Mesenchymal stem cell (in vitro differentiated cells and primary cell): ENCODE data around the gene QSOX2.

Source experiments
- DNase-seq: peaks from one replicate; pipeline ENCODE4 v3.0.0-alpha.2; 2013
- H2AFZ ChIP-seq: one replicate; pipeline ENCODE4 v1.6.1; 2013; ENCODE audit warnings: low read depth, mild to moderate bottlenecking, control low read depth, inconsistent platforms, low read length, moderate library complexity
- H2AK5ac ChIP-seq: 2 replicates; pipeline ENCODE4 v1.6.1; 2013; ENCODE audit warnings: low read length, moderate library complexity, mild to moderate bottlenecking, inconsistent platforms; ENCODE audit not compliant: severe bottlenecking
- H2BK120ac ChIP-seq: one replicate; pipeline ENCODE4 v1.6.1; 2013; ENCODE audit warnings: low read depth, mild to moderate bottlenecking, inconsistent platforms, low read length, moderate library complexity
- H2BK12ac ChIP-seq, 2 experiments: one replicate each; pipeline ENCODE4 v1.6.1; 2013; ENCODE audit warnings: inconsistent platforms in 2 of 2, low read length in 2 of 2, mild to moderate bottlenecking in 2 of 2, moderate library complexity in 2 of 2, control low read depth in 1 of 2
- H2BK15ac ChIP-seq: one replicate; pipeline ENCODE4 v1.6.1; 2013; ENCODE audit warnings: mild to moderate bottlenecking, low read depth, inconsistent platforms; ENCODE audit not compliant: poor library complexity, severe bottlenecking
- H2BK5ac ChIP-seq: 2 replicates; pipeline ENCODE4 v1.6.1; 2013; ENCODE audit warnings: low read depth, mild to moderate bottlenecking, low read length, control low read depth, inconsistent platforms; ENCODE audit not compliant: poor library complexity, severe bottlenecking
- H3K14ac ChIP-seq, 2 experiments: one replicate each; pipeline ENCODE4 v1.6.1; 2013; ENCODE audit warnings: inconsistent platforms in 2 of 2, low read length in 2 of 2, control low read depth in 1 of 2, mild to moderate bottlenecking in 1 of 2, moderate library complexity in 1 of 2
- H3K18ac ChIP-seq, 2 experiments: one replicate each; pipeline ENCODE4 v1.6.1; 2013; ENCODE audit warnings: inconsistent platforms in 2 of 2, low read length in 2 of 2, control low read depth in 1 of 2, low read depth in 1 of 2, mild to moderate bottlenecking in 1 of 2
- H3K23ac ChIP-seq, 2 experiments: one replicate each; pipeline ENCODE4 v1.6.1; 2013; ENCODE audit warnings: inconsistent platforms in 2 of 2, low read length in 2 of 2, mild to moderate bottlenecking in 2 of 2, moderate library complexity in 2 of 2, control low read depth in 1 of 2
- H3K27ac ChIP-seq: 2 replicates; pipeline ENCODE4 v1.5.1; 2013; ENCODE audit warnings: mild to moderate bottlenecking, moderate library complexity, low read length, control low read depth, inconsistent platforms; ENCODE audit not compliant: poor library complexity, severe bottlenecking
- H3K27me3 ChIP-seq, 2 experiments: 2 replicates each; pipeline versions ENCODE4 v1.6.1 to v1.7.0; 2013; ENCODE audit warnings: low read length in 2 of 2, mild to moderate bottlenecking in 2 of 2, moderate library complexity in 2 of 2, control low read depth in 1 of 2, inconsistent platforms in 1 of 2; ENCODE audit not compliant: control insufficient read depth in 1 of 2, insufficient read depth in 1 of 2
- H3K36me3 ChIP-seq, 2 experiments: 2 replicates each; pipeline versions ENCODE4 v1.6.1 to v1.7.0; 2013; ENCODE audit warnings: low read length in 2 of 2, control low read depth in 1 of 2, inconsistent platforms in 1 of 2, low read depth in 1 of 2, mild to moderate bottlenecking in 1 of 2; ENCODE audit not compliant: insufficient read depth in 2 of 2, control insufficient read depth in 1 of 2
- H3K4ac ChIP-seq, 2 experiments: one replicate each; pipeline ENCODE4 v1.6.1; 2013; ENCODE audit warnings: inconsistent platforms in 2 of 2, low read length in 2 of 2, mild to moderate bottlenecking in 2 of 2, moderate library complexity in 2 of 2, control low read depth in 1 of 2, low read depth in 1 of 2
- H3K4me1 ChIP-seq: 2 replicates; pipeline ENCODE4 v1.6.1; 2013; ENCODE audit warnings: low read depth, low read length, control low read depth; ENCODE audit not compliant: control insufficient read depth, insufficient read depth
- H3K4me2 ChIP-seq: 2 replicates; pipeline ENCODE4 v1.6.1; 2013; ENCODE audit warnings: low read length, mild to moderate bottlenecking, inconsistent platforms; ENCODE audit not compliant: poor library complexity, severe bottlenecking
- H3K4me3 ChIP-seq, 2 experiments: 2 replicates each; pipeline versions ENCODE4 v1.5.1 to v1.7.0; 2013; ENCODE audit warnings: low read length in 2 of 2, mild to moderate bottlenecking in 2 of 2, control low read depth in 1 of 2, low read depth in 1 of 2; ENCODE audit not compliant: insufficient read depth in 1 of 2
- H3K79me1 ChIP-seq: replicated peaks from 2 replicates; pipeline ENCODE4 v1.6.1; 2013; ENCODE audit warnings: mild to moderate bottlenecking, control low read depth, low read length, inconsistent platforms; ENCODE audit not compliant: poor library complexity, severe bottlenecking
- H3K9ac ChIP-seq: 2 replicates; pipeline ENCODE4 v1.7.0; 2013; ENCODE audit warnings: mild to moderate bottlenecking, low read length, moderate library complexity
- H3K9me3 ChIP-seq: 2 replicates; pipeline ENCODE4 v1.7.0; 2013; ENCODE audit warnings: mild to moderate bottlenecking, low read length; ENCODE audit not compliant: control insufficient read depth
- H4K8ac ChIP-seq: one replicate; pipeline ENCODE4 v1.6.1; 2013; ENCODE audit warnings: inconsistent platforms, mild to moderate bottlenecking, low read length, moderate library complexity
- H4K91ac ChIP-seq: one replicate; pipeline ENCODE4 v1.6.1; 2013; ENCODE audit warnings: mild to moderate bottlenecking, low read length, inconsistent platforms
- WGBS: methylation state at CpG from one replicate; pipeline ENCODE4 v1.1.7; 2013; ENCODE audit warnings: mixed read lengths; 5-methylcytosine and 5-hydroxymethylcytosine counted together

The QSOX2 gene

DNA sequence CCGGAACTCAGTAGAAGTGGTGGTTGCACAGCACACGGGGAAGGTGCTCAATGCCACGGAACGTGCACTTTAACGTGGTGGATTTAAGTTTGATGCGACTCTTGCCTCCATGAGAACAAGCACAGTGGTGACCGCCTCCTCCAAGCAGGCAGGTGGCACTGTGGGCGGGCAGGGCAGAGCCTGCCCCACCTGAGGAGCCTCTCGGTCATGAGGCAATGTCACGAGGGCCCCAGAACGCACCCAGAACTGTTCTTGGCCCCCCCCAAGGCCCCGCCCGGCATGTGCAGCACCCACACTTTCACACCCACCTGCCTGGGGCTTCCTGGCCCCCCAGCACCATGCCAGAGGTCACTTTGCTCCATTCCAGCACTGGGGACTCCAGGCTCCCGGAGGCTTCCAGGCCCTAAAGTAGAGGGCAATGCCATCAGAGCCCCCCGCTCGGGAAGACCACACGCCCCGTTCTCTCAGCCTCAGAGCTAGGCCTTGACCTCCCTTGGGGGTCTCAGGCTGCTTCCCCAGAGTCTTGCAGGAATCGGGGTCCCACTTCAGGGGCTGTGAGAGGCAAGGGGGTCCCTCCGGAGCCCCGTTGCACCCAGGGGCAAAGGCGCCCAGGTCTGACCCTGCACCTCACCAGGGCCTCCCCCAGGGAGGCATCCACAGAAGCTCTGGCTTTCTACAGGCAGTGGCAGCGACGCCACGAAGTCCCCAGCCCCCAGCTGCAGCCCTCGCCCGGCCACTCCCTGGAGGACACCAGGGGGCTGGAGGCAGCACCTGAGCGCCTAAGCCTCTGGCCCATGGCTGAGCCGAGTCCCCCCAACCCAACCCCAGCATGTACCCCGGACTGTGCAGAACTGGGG lies 44.3 kb upstream of the QSOX2 start:
- H3K18ac ChIP-seq: no peak overlapping the region
- 89% methylated on average over 30 of the region's 30 CpGs for WGBS
- H3K23ac ChIP-seq: no peak overlapping the region
- H3K4me1 ChIP-seq: no peaks in the 10 kb centered on the region
- no peak overlapping the region for H2BK5ac ChIP-seq
- no peak overlapping the region for H2BK120ac ChIP-seq
- H3K4ac ChIP-seq: no peak overlapping the region
- H2BK15ac ChIP-seq: no peak overlapping the region
- no peak overlapping the region for H3K9ac ChIP-seq
- no peak overlapping the region for H3K4me3 ChIP-seq
- H2AFZ ChIP-seq: no peak overlapping the region
- no peak overlapping the region for H3K14ac ChIP-seq
- no peak overlapping the region for H2AK5ac ChIP-seq
- H3K9me3 ChIP-seq: no peaks in the 10 kb centered on the region
- H3K4me2 ChIP-seq: no peak overlapping the region
- no peaks in the 10 kb centered on the region for H3K36me3 ChIP-seq
- H3K27me3 ChIP-seq: peaks cover 6 to 58% of the 10 kb centered on the region in 2 experiments
- H3K79me1 ChIP-seq: no peaks in the 10 kb centered on the region
- DNase-seq: no peak
- no peak overlapping the region for H4K91ac ChIP-seq
- no peak overlapping the region for H2BK12ac ChIP-seq
- H3K27ac ChIP-seq: no peak overlapping the region
- H4K8ac ChIP-seq: no peak overlapping the region

DNA sequence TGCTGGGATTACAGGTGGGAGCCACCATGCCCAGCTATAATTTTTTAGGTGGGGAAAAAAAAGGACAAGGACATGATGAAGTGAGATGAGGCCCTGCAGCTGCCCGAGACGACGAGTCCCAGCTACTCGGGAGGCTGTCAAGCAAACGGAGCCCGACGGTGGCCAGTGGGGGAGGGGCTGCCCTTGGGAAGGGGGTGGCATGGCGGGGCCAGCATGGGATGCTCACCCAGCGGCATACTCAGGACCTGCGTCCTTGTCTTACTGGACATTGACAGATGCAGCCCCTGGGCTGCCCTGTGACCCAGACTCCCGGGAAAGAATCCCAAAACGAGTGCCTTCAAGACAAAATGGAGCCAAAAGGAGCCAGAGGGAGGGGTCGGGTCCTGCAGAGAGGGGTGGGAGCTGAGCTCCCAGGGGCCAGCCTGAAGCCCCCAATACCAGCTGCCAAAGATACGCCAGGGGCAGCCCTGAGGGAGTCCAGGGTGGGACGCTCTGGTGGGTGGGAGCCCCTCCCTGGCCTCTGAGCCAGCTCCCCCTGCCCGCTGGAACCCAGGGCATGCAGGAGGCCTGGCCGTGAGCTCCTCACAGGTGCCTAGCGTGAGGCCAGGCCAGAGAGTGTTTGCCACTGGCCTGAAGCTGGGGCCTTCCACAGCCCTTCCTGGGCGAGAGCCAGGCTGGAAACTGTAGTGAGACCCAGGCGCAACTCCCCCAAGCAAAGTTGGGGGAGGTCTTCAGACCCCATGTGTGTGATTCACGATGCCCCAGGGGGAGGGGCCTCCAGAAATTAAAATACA lies 42.5 kb upstream of the QSOX2 start:
- Histone ChIP-seq H3K79me1 (no peaks in the 10 kb centered on the region), H2BK12ac (no peak overlapping the region), H3K4me3 (no peak overlapping the region), H2AK5ac (no peak overlapping the region), H2BK120ac (no peak overlapping the region), H4K91ac (no peak overlapping the region), H3K18ac (no peak overlapping the region), H2AFZ (no peak overlapping the region), H3K23ac (no peak overlapping the region), H3K27ac (no peak overlapping the region), H3K9me3 (no peaks in the 10 kb centered on the region), H2BK5ac (no peak overlapping the region), H3K9ac (no peak overlapping the region), H2BK15ac (no peak overlapping the region), H3K14ac (no peak overlapping the region), H3K27me3 (peaks cover 6 to 62% of the 10 kb centered on the region in 2 experiments), H3K4me2 (no peak overlapping the region), H3K36me3 (no peaks in the 10 kb centered on the region), H4K8ac (no peak overlapping the region), H3K4me1 (peaks cover 3% of the 10 kb centered on the region), H3K4ac (no peak overlapping the region)
- WGBS: 69% methylated on average over 20 of the region's 21 CpGs
- no peak for DNase-seq

DNA sequence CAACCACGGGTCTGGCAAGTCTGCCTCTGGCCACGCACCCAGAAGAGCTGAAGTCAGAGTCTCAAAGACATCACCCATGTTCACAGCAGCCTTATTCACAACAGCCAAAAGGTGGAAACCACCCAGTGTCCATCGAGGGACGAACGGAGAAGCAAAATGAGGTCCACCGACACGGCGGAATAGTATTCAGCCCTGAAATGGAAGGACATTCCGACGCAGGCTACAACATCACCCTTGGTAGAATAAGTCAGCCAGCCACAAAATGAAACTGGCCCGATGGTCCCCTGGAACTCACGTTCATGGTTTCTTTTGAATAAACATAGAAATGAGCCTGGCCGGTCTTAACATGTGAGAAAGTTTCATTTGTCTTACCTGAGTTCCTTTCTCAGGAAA lies 41.4 kb upstream of the QSOX2 start:
- Histone ChIP-seq H2AFZ (no peak overlapping the region), H3K18ac (no peak overlapping the region), H3K27ac (no peak overlapping the region), H3K23ac (no peak overlapping the region), H3K79me1 (no peaks in the 10 kb centered on the region), H4K91ac (no peak overlapping the region), H3K36me3 (no peaks in the 10 kb centered on the region), H3K4me3 (no peak overlapping the region), H3K4me1 (peaks cover 5% of the 10 kb centered on the region), H2BK15ac (no peak overlapping the region), H3K14ac (no peak overlapping the region), H4K8ac (no peak overlapping the region), H3K9me3 (no peaks in the 10 kb centered on the region), H2BK12ac (no peak overlapping the region), H2BK5ac (no peak overlapping the region), H3K4me2 (no peak overlapping the region), H2AK5ac (no peak overlapping the region), H3K27me3 (peaks cover 6 to 64% of the 10 kb centered on the region in 2 experiments), H3K4ac (no peak overlapping the region), H2BK120ac (no peak overlapping the region), H3K9ac (no peak overlapping the region)
- no peak for DNase-seq
- 93% methylated on average over 13 of the region's 13 CpGs for WGBS

DNA sequence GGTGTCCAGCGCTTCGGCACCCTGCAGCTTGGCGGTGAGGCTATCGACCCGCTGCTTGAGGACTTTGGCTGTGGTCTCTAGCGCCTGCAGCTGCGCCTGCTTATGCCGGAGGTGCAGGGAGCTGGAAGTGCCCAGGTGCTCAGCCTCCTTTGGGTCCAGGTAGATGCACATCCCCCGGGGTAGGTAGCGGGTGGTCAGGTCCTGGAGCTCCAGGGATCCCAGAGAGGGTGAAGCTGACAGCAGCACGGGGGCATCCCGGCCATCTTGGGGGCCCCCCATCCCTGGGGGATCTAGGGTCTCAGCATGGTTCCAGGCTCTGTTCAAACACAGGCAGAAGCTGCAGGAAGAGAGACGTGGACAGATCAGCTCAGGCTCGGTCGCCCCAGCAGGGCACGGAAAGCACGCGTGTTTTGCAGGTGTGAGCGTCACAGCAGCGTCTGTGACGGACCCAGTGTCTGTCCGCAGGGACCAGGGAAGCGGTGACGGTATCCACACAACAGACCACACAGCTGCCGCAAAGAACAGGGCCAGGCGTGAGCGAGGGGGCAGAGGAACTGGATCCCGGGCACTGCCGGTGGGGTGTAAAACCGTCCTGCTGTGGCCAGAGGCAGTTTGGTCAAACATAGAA lies 40.9 kb upstream of the QSOX2 start:
- Histone ChIP-seq H3K27me3 (peaks cover 6 to 60% of the 10 kb centered on the region in 2 experiments), H2AK5ac (no peak overlapping the region), H2BK12ac (no peak overlapping the region), H3K18ac (no peak overlapping the region), H2BK120ac (no peak overlapping the region), H2BK5ac (no peak overlapping the region), H3K4me2 (no peak overlapping the region), H3K4ac (no peak overlapping the region), H3K4me1 (peaks cover 5% of the 10 kb centered on the region), H3K79me1 (no peaks in the 10 kb centered on the region), H3K9ac (no peak overlapping the region), H3K23ac (no peak overlapping the region), H3K27ac (no peak overlapping the region), H3K14ac (no peak overlapping the region), H2AFZ (no peak overlapping the region), H2BK15ac (no peak overlapping the region), H4K8ac (no peak overlapping the region), H4K91ac (peak overlapping the region; percentile 28), H3K36me3 (no peaks in the 10 kb centered on the region), H3K9me3 (no peaks in the 10 kb centered on the region), H3K4me3 (no peak overlapping the region)
- no peak for DNase-seq
- 87% methylated on average over 30 of the region's 30 CpGs for WGBS
